ENCODE results near the gene IL22.

Gene IL22, protein sequence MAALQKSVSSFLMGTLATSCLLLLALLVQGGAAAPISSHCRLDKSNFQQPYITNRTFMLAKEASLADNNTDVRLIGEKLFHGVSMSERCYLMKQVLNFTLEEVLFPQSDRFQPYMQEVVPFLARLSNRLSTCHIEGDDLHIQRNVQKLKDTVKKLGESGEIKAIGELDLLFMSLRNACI

DNA sequence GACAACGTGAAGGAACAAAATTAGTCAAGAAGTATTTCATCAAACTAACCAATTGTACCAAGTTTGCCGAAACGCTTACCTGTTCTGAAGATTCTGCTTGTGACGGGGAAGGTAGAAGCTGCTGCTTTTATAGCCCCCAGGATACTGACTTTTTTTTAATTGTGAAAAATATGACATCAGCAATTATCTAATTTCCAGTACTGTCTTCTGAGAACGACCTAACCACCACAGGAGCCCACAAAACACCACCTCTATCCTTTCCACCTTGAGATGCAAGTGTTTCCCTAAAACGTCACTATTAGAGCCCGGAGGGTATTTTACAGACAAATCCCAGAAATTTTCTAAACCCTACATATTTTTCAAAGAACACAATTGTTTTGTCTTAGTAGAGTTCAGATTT is at the start of gene IL22:
Gene IL22 (minus strand): TSS at position 101 of the 400 bp plus-strand sequence. CDS start 156 bp downstream, outside the sequence.
- CTCF ChIA-PET = no interaction called here
- no peak for TF ChIP-seq ZNF623 (tag by site-specific recombination; IDR thresholded peaks at IDR 0.05)
- TF ChIP-seq ZNF596 (tag by site-specific recombination; IDR thresholded peaks at IDR 0.05) = no peak
- TF ChIP-seq ZNF529 (tag by site-specific recombination; IDR thresholded peaks at IDR 0.05; ENCODE audit: insufficient replicate concordance) = no peak
- TF ChIP-seq ZNF670 (tag by site-specific recombination; IDR thresholded peaks at IDR 0.05; ENCODE audit: low read depth) = no peak
- no peak for TF ChIP-seq GFI1B (tag by site-specific recombination; IDR thresholded peaks at IDR 0.05)
- TF ChIP-seq MEIS1 (CRISPR knock-in tag; IDR thresholded peaks at IDR 0.05; ENCODE audit: borderline replicate concordance) = no peak
- TF ChIP-seq ZBTB48 (tag by site-specific recombination; IDR thresholded peaks at IDR 0.05) = no peak
- POLR2A ChIA-PET = no interaction called here
- Histone ChIP-seq H3K9me3 (ENCODE audit: control insufficient read depth, insufficient read depth, low read depth, low read length) (no peaks in the 10 kb centered on the region), H3K36me3 (ENCODE audit: control insufficient read depth in 2 of 2, insufficient read depth in 1 of 2, low read length in 2 of 2) (no peaks in the 10 kb centered on the region), H3K4me1 (ENCODE audit: control insufficient read depth, insufficient read depth, low read length) (no peaks in the 10 kb centered on the region), H3K27ac (ENCODE audit: extremely low read depth, low read depth, low read length) (no peak within 1 kb of the TSS), H3K4me3 (ENCODE audit: low read depth, low read length) (no peak within 1 kb of the TSS)

DNA sequence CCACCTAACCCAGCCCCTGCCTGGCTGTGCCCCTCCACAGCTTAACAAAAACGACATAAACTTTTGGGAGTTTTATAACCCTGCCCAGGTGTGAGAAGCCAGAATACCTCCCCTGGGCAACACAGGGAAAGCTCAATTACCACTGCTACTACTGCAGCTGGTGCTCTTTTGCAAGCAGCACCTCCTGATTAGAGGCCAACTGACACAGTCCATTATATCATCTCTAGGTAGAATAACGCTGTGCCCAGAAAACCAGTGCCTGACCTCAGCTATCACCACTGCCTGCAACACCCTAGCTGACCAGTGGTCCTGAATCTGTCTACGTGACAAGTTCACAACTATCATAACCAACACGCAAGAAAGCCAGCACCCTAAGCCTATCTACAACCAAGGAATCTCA is 44.5 kb upstream of the IL22 start:
- no peak overlapping the region for H3K4me3 ChIP-seq (ENCODE audit: low read depth, low read length)
- TF ChIP-seq WT1 (tag by site-specific recombination; IDR thresholded peaks at IDR 0.05) = no peak
- TF ChIP-seq MZF1 (tag by site-specific recombination; IDR thresholded peaks at IDR 0.05; ENCODE audit: borderline replicate concordance) = no peak
- TF ChIP-seq, protein P1, sequence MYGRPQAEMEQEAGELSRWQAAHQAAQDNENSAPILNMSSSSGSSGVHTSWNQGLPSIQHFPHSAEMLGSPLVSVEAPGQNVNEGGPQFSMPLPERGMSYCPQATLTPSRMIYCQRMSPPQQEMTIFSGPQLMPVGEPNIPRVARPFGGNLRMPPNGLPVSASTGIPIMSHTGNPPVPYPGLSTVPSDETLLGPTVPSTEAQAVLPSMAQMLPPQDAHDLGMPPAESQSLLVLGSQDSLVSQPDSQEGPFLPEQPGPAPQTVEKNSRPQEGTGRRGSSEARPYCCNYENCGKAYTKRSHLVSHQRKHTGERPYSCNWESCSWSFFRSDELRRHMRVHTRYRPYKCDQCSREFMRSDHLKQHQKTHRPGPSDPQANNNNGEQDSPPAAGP (tag by site-specific recombination; IDR thresholded peaks at IDR 0.05) = no peak
- no peak for TF ChIP-seq ZNF768 (tag by site-specific recombination; IDR thresholded peaks at IDR 0.05)
- TF ChIP-seq FEZF1 (tag by site-specific recombination; IDR thresholded peaks at IDR 0.05) = no peak
- TF ChIP-seq KLF9 (tag by site-specific recombination; IDR thresholded peaks at IDR 0.05; ENCODE audit: low read depth) = no peak
- TF ChIP-seq SETDB1 (IDR thresholded peaks at IDR 0.05; ENCODE audit: insufficient read length, low read length) = no peak
- TF ChIP-seq, protein P2, sequence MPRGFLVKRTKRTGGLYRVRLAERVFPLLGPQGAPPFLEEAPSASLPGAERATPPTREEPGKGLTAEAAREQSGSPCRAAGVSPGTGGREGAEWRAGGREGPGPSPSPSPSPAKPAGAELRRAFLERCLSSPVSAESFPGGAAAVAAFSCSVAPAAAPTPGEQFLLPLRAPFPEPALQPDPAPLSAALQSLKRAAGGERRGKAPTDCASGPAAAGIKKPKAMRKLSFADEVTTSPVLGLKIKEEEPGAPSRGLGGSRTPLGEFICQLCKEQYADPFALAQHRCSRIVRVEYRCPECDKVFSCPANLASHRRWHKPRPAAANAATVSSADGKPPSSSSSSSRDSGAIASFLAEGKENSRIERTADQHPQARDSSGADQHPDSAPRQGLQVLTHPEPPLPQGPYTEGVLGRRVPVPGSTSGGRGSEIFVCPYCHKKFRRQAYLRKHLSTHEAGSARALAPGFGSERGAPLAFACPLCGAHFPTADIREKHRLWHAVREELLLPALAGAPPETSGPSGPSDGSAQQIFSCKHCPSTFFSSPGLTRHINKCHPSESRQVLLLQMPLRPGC (tag by site-specific recombination; IDR thresholded peaks at IDR 0.05) = no peak
- TF ChIP-seq ZNF248 (tag by site-specific recombination; IDR thresholded peaks at IDR 0.05) = no peak
- no peak for TF ChIP-seq ZNF341 (tag by site-specific recombination; IDR thresholded peaks at IDR 0.05; ENCODE audit: low read depth)
- ChIA-PET POLR2A (no interaction called here), CTCF (no interaction called here)
- H3K4me1 ChIP-seq (ENCODE audit: control insufficient read depth, insufficient read depth, low read length) = no peaks in the 10 kb centered on the region
- H3K36me3 ChIP-seq (ENCODE audit: control insufficient read depth in 2 of 2, insufficient read depth in 1 of 2, low read length in 2 of 2) = peaks cover 16 to 40% of the 10 kb centered on the region in 2 experiments; a peak in 2 of 3 replicates
- H3K9me3 ChIP-seq (ENCODE audit: control insufficient read depth, insufficient read depth, low read depth, low read length) = no peaks in the 10 kb centered on the region
- H3K27ac ChIP-seq (ENCODE audit: extremely low read depth, low read depth, low read length) = no peak overlapping the region

DNA sequence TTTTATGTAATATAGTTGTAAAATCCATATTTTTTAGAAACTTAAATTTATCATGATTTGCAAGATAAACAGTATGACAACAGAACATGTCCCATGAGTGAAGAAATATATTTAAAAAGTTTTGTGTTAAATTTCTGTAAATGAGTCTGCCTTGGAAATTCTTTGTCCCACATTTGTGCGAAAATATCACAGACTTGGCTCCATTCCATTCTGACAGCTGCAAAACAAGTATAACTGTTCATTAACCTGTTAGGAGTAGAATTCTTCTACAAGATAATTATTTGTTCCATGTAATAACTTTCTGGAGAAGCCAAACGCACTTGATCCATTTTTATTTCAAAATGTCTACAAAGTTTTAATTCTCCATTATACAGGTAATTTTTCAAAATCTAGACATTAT is 40.8 kb upstream of the IL22 start:
- H3K9me3 ChIP-seq (ENCODE audit: control insufficient read depth, insufficient read depth, low read depth, low read length) = no peaks in the 10 kb centered on the region
- TF ChIP-seq KLF9 (tag by site-specific recombination; IDR thresholded peaks at IDR 0.05; ENCODE audit: low read depth) = no peak
- no peak for TF ChIP-seq ZBTB8A (tag by site-specific recombination; IDR thresholded peaks at IDR 0.05)
- CTCF ChIA-PET = interaction anchor here (0.7 to 1.5 kb wide), 2 partner anchors 71 to 1601 kb away, joined by 3 read pairs; no protein-coding TSS in a partner anchor
- H3K4me1 ChIP-seq (ENCODE audit: control insufficient read depth, insufficient read depth, low read length) = peaks cover 5% of the 10 kb centered on the region; the same call in 1 of the 2 replicates
- no peak overlapping the region for H3K27ac ChIP-seq (ENCODE audit: extremely low read depth, low read depth, low read length)
- POLR2A ChIA-PET = no interaction called here
- no peak overlapping the region for H3K4me3 ChIP-seq (ENCODE audit: low read depth, low read length)
- H3K36me3 ChIP-seq (ENCODE audit: control insufficient read depth in 2 of 2, insufficient read depth in 1 of 2, low read length in 2 of 2) = peaks cover 0 to 16% of the 10 kb centered on the region in 2 experiments; a peak in 2 of 3 replicates
